Neural progenitor cell (in vitro differentiated cells): ENCODE results near the gene SON.

Experiments used
- EZH2 ChIP-seq: fragments of 200-600 bp; sonication (generic); IDR thresholded peaks from 2 replicates; pipeline ENCODE4 v1.6.1; 2017; ENCODE audit warnings: antibody characterized with exemption, mild to moderate bottlenecking, moderate library complexity
- TF ChIP-seq, protein P1 (sequence below): fragments of 200-600 bp; sonication (generic); IDR thresholded peaks from 2 replicates; pipeline ENCODE4 v1.5.1; 2017; ENCODE audit warnings: antibody characterized with exemption, mild to moderate bottlenecking

DNA sequence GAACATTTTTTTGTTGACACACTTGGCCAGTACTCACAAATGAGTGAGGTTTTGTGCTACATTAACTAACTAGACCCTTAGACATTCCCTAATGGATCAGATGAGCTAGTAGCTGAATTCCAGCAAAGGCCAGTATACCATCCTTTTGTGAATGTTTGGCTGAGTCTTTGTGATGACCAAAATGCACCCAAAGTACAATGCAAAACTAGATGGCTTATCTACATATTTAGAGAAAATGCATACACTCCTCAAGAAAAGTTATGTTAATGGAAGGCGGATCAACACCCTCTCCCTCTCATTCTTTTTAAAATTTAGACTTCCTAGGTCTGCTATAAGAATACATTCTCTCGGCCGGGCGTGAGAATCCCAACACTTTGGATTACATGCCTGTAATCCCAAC lies 31.2 kb upstream of the SON start:
- TF ChIP-seq, protein P1, sequence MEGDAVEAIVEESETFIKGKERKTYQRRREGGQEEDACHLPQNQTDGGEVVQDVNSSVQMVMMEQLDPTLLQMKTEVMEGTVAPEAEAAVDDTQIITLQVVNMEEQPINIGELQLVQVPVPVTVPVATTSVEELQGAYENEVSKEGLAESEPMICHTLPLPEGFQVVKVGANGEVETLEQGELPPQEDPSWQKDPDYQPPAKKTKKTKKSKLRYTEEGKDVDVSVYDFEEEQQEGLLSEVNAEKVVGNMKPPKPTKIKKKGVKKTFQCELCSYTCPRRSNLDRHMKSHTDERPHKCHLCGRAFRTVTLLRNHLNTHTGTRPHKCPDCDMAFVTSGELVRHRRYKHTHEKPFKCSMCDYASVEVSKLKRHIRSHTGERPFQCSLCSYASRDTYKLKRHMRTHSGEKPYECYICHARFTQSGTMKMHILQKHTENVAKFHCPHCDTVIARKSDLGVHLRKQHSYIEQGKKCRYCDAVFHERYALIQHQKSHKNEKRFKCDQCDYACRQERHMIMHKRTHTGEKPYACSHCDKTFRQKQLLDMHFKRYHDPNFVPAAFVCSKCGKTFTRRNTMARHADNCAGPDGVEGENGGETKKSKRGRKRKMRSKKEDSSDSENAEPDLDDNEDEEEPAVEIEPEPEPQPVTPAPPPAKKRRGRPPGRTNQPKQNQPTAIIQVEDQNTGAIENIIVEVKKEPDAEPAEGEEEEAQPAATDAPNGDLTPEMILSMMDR, result no peak
- no peak for TF ChIP-seq EZH2
